SU-DHL-6 (cell line): ENCODE measurements around the gene FMNL1.

ENCODE experiments used
- CTCF ChIP-seq: fragments of 200-600 bp; sonication (generic); IDR thresholded peaks from one replicate; pipeline ENCODE4 v1.5.1; 2017; ENCODE audit warnings: antibody characterized with exemption, mild to moderate bottlenecking, low read length, moderate library complexity; ENCODE audit not compliant: insufficient read depth, poor library complexity, severe bottlenecking
- EZH2phosphoT487 ChIP-seq: fragments of 200-600 bp; sonication (generic), shearing (Covaris generic); conservative IDR thresholded peaks from 2 replicates; pipeline ENCODE4 v1.6.1; 2018; ENCODE audit warnings: mild to moderate bottlenecking, antibody characterized with exemption, low read length, moderate library complexity, mixed read lengths

- no peak for TF ChIP-seq CTCF
- TF ChIP-seq EZH2phosphoT487: no peak
Observed at GRCh38 chr17:45255358-45255757, 33.7 kb downstream of the FMNL1 start.
